Smooth muscle cell (in vitro differentiated cells): ENCODE data around the gene CDK5RAP3. TPM values are rescaled to one million over a fixed set of nuclear protein-coding genes. Genes with fewer than 3 reads are reported as not detected.

Experiments used
- DNase-seq: peaks from one replicate; lab custom pipeline; 2025; ENCODE audit not compliant: unreplicated experiment; lab: John Stamatoyannopoulos, UW
- H2AFZ ChIP-seq: fragments of 200-600 bp; sonication (generic); 2 replicates; pipeline ENCODE4 v1.6.0; 2016; ENCODE audit warnings: antibody characterized with exemption, low read depth, mild to moderate bottlenecking
- H3F3A ChIP-seq: fragments of 200-600 bp; sonication (generic); 2 replicates; pipeline ENCODE4 v1.6.0; 2017; ENCODE audit warnings: antibody characterized with exemption, low read depth
- H3K27ac ChIP-seq: fragments of 200-600 bp; sonication (generic); 2 replicates; pipeline ENCODE4 v1.5.1; 2016; ENCODE audit warnings: low read depth, mild to moderate bottlenecking
- H3K27me3 ChIP-seq: fragments of 200-600 bp; sonication (generic); 2 replicates; pipeline ENCODE4 v1.6.1; 2016; ENCODE audit warnings: low read depth, mild to moderate bottlenecking
- H3K36me3 ChIP-seq: fragments of 200-600 bp; sonication (generic); 2 replicates; pipeline ENCODE4 v1.5.1; 2016; ENCODE audit warnings: low read depth
- H3K4me1 ChIP-seq: fragments of 200-600 bp; sonication (generic); 2 replicates; pipeline ENCODE4 v1.5.1; 2016; ENCODE audit warnings: low read depth
- H3K4me2 ChIP-seq: fragments of 200-600 bp; sonication (generic); 2 replicates; pipeline ENCODE4 v1.6.0; 2016; ENCODE audit warnings: mild to moderate bottlenecking
- H3K4me3 ChIP-seq: fragments of 200-600 bp; sonication (generic); 2 replicates; pipeline ENCODE4 v1.5.1; 2016; ENCODE audit warnings: mild to moderate bottlenecking
- H3K79me2 ChIP-seq: fragments of 200-600 bp; sonication (generic); 2 replicates; pipeline ENCODE4 v1.6.0; 2016; ENCODE audit warnings: low read depth, mild to moderate bottlenecking
- H3K9ac ChIP-seq: fragments of 200-600 bp; sonication (generic); 2 replicates; pipeline ENCODE4 v1.6.0; 2016; ENCODE audit warnings: low read depth
- H3K9me3 ChIP-seq: fragments of 200-600 bp; sonication (generic); replicated peaks from 2 replicates; pipeline ENCODE4 v1.5.1; 2016; ENCODE audit warnings: low read depth
- H4K20me1 ChIP-seq: fragments of 200-600 bp; sonication (generic); 2 replicates; pipeline ENCODE4 v1.6.0; 2016; ENCODE audit warnings: low read depth
- WGBS: methylation state at CpG from one replicate; pipeline ENCODE4 v1.1.7; 2016; ENCODE audit warnings: low lambda C conversion rate; 5-methylcytosine and 5-hydroxymethylcytosine counted together
- polyA plus RNA-seq: library from polyadenylated mRNA; unstranded; fragments of >200 nt; fragmentation: Nextera tagmentation; extraction: Ambion mirVana; gene quantifications from 2 replicates; pipeline ENCODE4 v1.2.1, GENCODE V29; 2016
- total RNA-seq: library from RNA; depleted of rRNA; stranded (reverse); fragments of >200 nt; gene quantifications from 2 replicates; pipeline ENCODE4 v1.2.3, GENCODE V29; 2014
- TF ChIP-seq, protein P1 (sequence below): fragments of 200-600 bp; sonication (generic); IDR thresholded peaks from 2 replicates; pipeline ENCODE4 v1.5.1; 2017; ENCODE audit warnings: borderline replicate concordance, mild to moderate bottlenecking, antibody characterized with exemption; ENCODE audit not compliant: insufficient read depth, poor library complexity, severe bottlenecking

CDK5RAP3 gene
- total and polyA plus RNA-seq, 2 experiments from 2014 or later, result 79.6 to 119 TPM

DNA sequence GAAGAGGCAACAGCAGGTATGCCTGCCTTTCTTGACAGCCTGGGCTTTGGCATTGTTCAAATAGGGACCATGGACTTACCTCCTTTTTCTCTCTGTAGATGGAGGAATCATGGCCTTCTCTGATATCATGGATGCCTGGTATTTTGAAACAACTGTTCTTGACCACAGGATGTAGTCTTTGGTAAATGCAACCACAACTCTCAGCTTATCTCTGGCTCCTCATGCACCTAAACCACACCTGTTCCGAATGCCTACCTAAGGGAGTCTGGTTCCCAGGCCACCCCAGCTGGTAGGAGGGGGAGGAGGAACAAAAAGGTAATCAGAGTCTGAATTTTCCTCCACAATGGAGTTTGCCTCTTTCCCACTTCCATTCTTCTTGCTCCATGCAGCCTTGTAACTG is 18.8 kb downstream of the CDK5RAP3 start:
- Histone ChIP-seq H2AFZ (no peak overlapping the region), H3K36me3 (no peaks in the 10 kb centered on the region), H3K79me2 (no peaks in the 10 kb centered on the region), H3K27me3 (no peaks in the 10 kb centered on the region), H3K4me3 (no peak overlapping the region), H3K4me1 (peaks cover 71% of the 10 kb centered on the region), H3K27ac (no peak overlapping the region), H3K9ac (no peak overlapping the region), H3K9me3 (no peaks in the 10 kb centered on the region), H3K4me2 (no peak overlapping the region), H4K20me1 (no peaks in the 10 kb centered on the region), H3F3A (peaks cover 6% of the 10 kb centered on the region)
- DNase-seq, result no peak
- WGBS, result 100% methylated on average over 1 of the region's 1 CpG
- TF ChIP-seq, protein P1, sequence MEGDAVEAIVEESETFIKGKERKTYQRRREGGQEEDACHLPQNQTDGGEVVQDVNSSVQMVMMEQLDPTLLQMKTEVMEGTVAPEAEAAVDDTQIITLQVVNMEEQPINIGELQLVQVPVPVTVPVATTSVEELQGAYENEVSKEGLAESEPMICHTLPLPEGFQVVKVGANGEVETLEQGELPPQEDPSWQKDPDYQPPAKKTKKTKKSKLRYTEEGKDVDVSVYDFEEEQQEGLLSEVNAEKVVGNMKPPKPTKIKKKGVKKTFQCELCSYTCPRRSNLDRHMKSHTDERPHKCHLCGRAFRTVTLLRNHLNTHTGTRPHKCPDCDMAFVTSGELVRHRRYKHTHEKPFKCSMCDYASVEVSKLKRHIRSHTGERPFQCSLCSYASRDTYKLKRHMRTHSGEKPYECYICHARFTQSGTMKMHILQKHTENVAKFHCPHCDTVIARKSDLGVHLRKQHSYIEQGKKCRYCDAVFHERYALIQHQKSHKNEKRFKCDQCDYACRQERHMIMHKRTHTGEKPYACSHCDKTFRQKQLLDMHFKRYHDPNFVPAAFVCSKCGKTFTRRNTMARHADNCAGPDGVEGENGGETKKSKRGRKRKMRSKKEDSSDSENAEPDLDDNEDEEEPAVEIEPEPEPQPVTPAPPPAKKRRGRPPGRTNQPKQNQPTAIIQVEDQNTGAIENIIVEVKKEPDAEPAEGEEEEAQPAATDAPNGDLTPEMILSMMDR, result no peak

DNA sequence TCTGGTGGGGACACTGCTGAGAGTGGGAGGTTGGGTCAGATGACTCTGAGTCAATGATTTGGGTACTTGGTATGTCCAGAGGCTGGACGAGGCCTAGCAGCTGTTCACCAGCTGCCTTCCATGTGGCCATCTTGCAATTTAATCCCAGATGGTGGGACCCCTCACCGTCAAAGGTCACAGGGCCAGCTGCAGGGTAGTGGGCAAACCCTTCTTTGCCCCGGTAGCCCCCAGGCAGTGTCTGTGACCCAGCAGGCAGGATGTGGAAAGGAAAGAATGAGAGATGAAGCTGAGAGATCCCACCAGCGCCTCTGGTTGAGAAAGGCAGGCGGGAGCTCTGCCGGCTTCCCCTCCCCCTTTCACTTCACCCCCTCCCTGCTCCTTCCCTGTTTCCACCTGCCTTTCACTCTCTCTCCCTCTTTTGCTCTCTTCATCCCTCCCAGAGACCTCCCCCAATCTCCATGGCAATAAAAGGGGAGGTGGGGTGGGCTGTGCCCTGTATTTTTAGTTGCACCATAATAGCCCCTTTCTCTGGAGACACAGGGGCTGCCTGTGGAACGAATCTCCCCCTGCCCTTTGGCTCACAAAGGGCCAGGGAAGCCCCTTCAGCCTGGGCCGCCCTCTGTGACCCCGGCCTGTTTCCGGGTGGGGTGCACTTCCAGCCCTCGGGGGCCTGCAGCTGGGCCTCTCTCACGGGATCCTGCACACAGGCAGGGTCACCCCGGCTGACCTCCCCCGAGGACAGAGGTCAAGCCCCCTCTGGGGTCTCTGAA is 20.2 kb downstream of the CDK5RAP3 start:
- Histone ChIP-seq H3K79me2 (no peaks in the 10 kb centered on the region), H3K4me3 (no peak overlapping the region), H3K4me2 (no peak overlapping the region), H3K4me1 (peaks cover 81% of the 10 kb centered on the region), H2AFZ (peak overlapping the region; percentile 77), H3K27ac (no peak overlapping the region), H3K9me3 (no peaks in the 10 kb centered on the region), H3K36me3 (no peaks in the 10 kb centered on the region), H4K20me1 (no peaks in the 10 kb centered on the region), H3F3A (peaks cover 6% of the 10 kb centered on the region), H3K27me3 (no peaks in the 10 kb centered on the region), H3K9ac (no peak overlapping the region)
- no peak for DNase-seq
- TF ChIP-seq, protein P1, result no peak
- WGBS, result 56% methylated on average over 14 of the region's 14 CpGs

- Histone ChIP-seq H3F3A (peaks cover 6% of the 10 kb centered on the region), H3K27me3 (no peaks in the 10 kb centered on the region), H2AFZ (no peak overlapping the region), H3K4me3 (no peak overlapping the region), H3K27ac (no peak overlapping the region), H3K36me3 (no peaks in the 10 kb centered on the region), H3K79me2 (no peaks in the 10 kb centered on the region), H4K20me1 (no peaks in the 10 kb centered on the region), H3K9ac (no peak overlapping the region), H3K4me1 (peaks cover 75% of the 10 kb centered on the region), H3K4me2 (no peak overlapping the region), H3K9me3 (no peaks in the 10 kb centered on the region)
- TF ChIP-seq, protein P1, result no peak
- no peak for DNase-seq
- WGBS, result 77% methylated on average over 4 of the region's 4 CpGs
These were observed 21.3 kb downstream of the CDK5RAP3 start for GRCh38 chr17:47992216-47992615.
